ENCODE data around the gene TOMM6. TPM values are rescaled to one million over a fixed set of nuclear protein-coding genes. Genes with fewer than 3 reads are reported as not detected.

TOMM6 gene
- total and polyA plus RNA-seq, 4 donors = 48.2 to 123 (median 86.1) TPM

DNA sequence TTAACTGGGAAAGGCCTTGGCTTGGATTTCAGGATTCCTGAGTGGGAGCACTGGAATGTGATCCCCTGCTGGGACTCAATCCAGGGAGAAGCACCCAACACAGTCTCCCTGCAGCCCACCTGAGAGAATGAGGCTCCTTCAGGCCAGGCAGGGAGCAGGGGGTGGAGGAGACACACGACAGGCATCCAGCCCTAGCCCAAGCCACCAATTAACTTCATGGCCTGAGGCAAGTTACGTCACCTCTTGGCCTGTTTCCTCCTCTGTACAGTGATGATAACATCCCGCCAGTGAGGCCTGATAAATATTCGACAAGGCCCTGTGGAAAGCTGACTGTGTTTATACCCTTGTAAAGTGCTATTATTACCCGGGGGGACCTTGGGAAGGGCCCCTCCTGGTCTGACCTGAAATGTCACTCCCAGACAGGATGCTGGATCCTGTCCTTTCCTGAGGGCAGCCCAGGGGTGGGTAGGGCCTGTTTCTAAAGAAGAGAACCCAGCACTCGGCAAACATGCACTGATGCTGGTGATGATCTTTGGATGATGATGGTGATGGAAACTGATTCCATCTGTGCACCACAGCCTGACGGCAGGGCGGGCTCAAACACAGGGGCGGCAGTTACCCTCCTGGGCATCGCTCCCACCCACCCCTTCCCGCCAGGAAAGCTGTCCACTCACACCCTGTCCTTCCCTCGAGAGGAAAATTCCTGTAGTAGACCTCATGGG is 20.2 kb upstream of the TOMM6 start:
- DNase-seq (ENCODE audit: low spot score) = no peak
- Histone ChIP-seq H3K27ac (ENCODE audit: low read depth in 1 of 2, low read length in 2 of 2) (no peak overlapping the region), H3K4me1 (ENCODE audit: control insufficient read depth in 4 of 4, insufficient read depth in 4 of 4, low read length in 3 of 4) (no peaks in the 10 kb centered on the region), H3K9ac (ENCODE audit: low read depth in 1 of 2, low read length in 2 of 2) (no peak overlapping the region), H3K4me3 (ENCODE audit: low read depth in 1 of 3, low read length in 3 of 3) (no peak overlapping the region), H3K36me3 (ENCODE audit: control insufficient read depth in 4 of 4, insufficient read depth in 3 of 4, low read depth in 1 of 4, low read length in 3 of 4) (peaks cover 6 to 15% (median 10%) of the 10 kb centered on the region in 4 donors), H3K27me3 (ENCODE audit: control insufficient read depth in 4 of 4, insufficient read depth in 4 of 4, low read length in 3 of 4) (no peaks in the 10 kb centered on the region), H3K9me3 (ENCODE audit: control insufficient read depth in 4 of 4, low read length in 3 of 4) (no peaks in the 10 kb centered on the region)
- TF ChIP-seq, protein P1, sequence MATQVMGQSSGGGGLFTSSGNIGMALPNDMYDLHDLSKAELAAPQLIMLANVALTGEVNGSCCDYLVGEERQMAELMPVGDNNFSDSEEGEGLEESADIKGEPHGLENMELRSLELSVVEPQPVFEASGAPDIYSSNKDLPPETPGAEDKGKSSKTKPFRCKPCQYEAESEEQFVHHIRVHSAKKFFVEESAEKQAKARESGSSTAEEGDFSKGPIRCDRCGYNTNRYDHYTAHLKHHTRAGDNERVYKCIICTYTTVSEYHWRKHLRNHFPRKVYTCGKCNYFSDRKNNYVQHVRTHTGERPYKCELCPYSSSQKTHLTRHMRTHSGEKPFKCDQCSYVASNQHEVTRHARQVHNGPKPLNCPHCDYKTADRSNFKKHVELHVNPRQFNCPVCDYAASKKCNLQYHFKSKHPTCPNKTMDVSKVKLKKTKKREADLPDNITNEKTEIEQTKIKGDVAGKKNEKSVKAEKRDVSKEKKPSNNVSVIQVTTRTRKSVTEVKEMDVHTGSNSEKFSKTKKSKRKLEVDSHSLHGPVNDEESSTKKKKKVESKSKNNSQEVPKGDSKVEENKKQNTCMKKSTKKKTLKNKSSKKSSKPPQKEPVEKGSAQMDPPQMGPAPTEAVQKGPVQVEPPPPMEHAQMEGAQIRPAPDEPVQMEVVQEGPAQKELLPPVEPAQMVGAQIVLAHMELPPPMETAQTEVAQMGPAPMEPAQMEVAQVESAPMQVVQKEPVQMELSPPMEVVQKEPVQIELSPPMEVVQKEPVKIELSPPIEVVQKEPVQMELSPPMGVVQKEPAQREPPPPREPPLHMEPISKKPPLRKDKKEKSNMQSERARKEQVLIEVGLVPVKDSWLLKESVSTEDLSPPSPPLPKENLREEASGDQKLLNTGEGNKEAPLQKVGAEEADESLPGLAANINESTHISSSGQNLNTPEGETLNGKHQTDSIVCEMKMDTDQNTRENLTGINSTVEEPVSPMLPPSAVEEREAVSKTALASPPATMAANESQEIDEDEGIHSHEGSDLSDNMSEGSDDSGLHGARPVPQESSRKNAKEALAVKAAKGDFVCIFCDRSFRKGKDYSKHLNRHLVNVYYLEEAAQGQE (IDR thresholded peaks at IDR 0.05) = no peak
- no peak for TF ChIP-seq HNF4G (IDR thresholded peaks at IDR 0.05)
- TF ChIP-seq YY1 (IDR thresholded peaks at IDR 0.05) = no peak
- TF ChIP-seq, protein P2, sequence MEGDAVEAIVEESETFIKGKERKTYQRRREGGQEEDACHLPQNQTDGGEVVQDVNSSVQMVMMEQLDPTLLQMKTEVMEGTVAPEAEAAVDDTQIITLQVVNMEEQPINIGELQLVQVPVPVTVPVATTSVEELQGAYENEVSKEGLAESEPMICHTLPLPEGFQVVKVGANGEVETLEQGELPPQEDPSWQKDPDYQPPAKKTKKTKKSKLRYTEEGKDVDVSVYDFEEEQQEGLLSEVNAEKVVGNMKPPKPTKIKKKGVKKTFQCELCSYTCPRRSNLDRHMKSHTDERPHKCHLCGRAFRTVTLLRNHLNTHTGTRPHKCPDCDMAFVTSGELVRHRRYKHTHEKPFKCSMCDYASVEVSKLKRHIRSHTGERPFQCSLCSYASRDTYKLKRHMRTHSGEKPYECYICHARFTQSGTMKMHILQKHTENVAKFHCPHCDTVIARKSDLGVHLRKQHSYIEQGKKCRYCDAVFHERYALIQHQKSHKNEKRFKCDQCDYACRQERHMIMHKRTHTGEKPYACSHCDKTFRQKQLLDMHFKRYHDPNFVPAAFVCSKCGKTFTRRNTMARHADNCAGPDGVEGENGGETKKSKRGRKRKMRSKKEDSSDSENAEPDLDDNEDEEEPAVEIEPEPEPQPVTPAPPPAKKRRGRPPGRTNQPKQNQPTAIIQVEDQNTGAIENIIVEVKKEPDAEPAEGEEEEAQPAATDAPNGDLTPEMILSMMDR (IDR thresholded peaks at IDR 0.05; ENCODE audit: low read depth, low read length, missing input control) = no peak
- no peak for TF ChIP-seq FOXA2 (IDR thresholded peaks at IDR 0.05)
- TF ChIP-seq FOXA1 (IDR thresholded peaks at IDR 0.05) = no peak
- no peak for TF ChIP-seq NR2F2 (IDR thresholded peaks at IDR 0.05)
- no peak for TF ChIP-seq SP1 (IDR thresholded peaks at IDR 0.05)
- no peak for TF ChIP-seq RXRA (IDR thresholded peaks at IDR 0.05)
- TF ChIP-seq HNF4A (conservative IDR thresholded peaks at IDR 0.05) = no peak
- TF ChIP-seq, protein P3, sequence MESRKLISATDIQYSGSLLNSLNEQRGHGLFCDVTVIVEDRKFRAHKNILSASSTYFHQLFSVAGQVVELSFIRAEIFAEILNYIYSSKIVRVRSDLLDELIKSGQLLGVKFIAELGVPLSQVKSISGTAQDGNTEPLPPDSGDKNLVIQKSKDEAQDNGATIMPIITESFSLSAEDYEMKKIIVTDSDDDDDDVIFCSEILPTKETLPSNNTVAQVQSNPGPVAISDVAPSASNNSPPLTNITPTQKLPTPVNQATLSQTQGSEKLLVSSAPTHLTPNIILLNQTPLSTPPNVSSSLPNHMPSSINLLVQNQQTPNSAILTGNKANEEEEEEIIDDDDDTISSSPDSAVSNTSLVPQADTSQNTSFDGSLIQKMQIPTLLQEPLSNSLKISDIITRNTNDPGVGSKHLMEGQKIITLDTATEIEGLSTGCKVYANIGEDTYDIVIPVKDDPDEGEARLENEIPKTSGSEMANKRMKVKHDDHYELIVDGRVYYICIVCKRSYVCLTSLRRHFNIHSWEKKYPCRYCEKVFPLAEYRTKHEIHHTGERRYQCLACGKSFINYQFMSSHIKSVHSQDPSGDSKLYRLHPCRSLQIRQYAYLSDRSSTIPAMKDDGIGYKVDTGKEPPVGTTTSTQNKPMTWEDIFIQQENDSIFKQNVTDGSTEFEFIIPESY (IDR thresholded peaks at IDR 0.05) = no peak
- WGBS = 53% methylated on average over 12 of the region's 12 CpGs

DNA sequence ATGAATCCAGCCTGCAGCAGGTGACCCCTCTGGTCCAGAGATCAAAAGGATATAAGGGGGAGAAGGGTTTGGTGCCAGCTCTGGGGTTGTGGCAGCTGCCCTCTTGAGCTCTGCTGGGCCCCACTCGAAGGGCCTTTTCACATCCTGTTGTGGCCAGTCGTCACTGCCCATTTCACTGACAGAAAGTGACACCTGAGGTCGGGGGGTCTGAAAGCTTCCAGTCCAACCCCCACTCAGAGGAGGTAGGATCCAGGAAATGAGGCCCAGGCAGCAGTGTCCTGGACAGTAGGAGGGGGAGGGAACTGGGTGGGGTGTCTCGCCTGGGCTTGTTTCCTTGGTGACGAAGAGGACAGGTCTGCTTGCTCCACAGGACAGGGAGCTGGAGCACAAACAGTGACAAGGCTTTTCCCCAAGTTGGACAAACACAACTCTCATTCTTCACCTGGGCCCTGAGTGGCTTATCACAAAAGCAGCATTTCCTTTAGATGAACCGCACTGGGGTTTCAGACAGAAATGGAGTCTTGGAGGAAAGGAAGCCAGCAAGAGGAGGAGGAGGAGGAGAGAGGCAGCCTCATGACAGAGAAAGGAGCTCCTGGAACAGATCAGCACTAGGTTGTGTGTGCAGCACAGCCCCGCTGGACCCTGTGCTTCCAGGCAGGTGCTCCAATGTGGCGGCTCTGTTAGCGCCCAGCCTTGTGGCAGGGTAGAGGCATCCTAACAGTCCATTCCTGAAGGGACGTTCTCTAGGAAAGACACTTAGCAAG is 18.8 kb upstream of the TOMM6 start:
- Histone ChIP-seq H3K4me1 (ENCODE audit: control insufficient read depth in 4 of 4, insufficient read depth in 4 of 4, low read length in 3 of 4) (no peaks in the 10 kb centered on the region), H3K9me3 (ENCODE audit: control insufficient read depth in 4 of 4, low read length in 3 of 4) (no peaks in the 10 kb centered on the region), H3K9ac (ENCODE audit: low read depth in 1 of 2, low read length in 2 of 2) (no peak overlapping the region), H3K4me3 (ENCODE audit: low read depth in 1 of 3, low read length in 3 of 3) (no peak overlapping the region), H3K27me3 (ENCODE audit: control insufficient read depth in 4 of 4, insufficient read depth in 4 of 4, low read length in 3 of 4) (no peaks in the 10 kb centered on the region), H3K27ac (ENCODE audit: low read depth in 1 of 2, low read length in 2 of 2) (no peak overlapping the region), H3K36me3 (ENCODE audit: control insufficient read depth in 4 of 4, insufficient read depth in 3 of 4, low read depth in 1 of 4, low read length in 3 of 4) (peaks cover 8 to 24% (median 13%) of the 10 kb centered on the region in 4 donors)
- no peak for DNase-seq (ENCODE audit: low spot score)
- WGBS = 80% methylated on average over 10 of the region's 10 CpGs
- TF ChIP-seq, protein P4, sequence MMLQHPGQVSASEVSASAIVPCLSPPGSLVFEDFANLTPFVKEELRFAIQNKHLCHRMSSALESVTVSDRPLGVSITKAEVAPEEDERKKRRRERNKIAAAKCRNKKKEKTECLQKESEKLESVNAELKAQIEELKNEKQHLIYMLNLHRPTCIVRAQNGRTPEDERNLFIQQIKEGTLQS (IDR thresholded peaks at IDR 0.05) = no peak
- TF ChIP-seq, protein P5, sequence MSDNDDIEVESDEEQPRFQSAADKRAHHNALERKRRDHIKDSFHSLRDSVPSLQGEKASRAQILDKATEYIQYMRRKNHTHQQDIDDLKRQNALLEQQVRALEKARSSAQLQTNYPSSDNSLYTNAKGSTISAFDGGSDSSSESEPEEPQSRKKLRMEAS (IDR thresholded peaks at IDR 0.05) = no peak
